K562 (cell line): Measurements from ENCODE around the gene PDE12. TPM values are rescaled to one million over a fixed set of nuclear protein-coding genes. Genes with fewer than 3 reads are reported as not detected.
A peak's percentile ranks its signal among the peaks of the same experiment; 100 is the strongest.

Experiments
- BACH1 ChIP-seq: fragments of 200-800 bp; sonication (Bioruptor generic); IDR thresholded peaks from 2 replicates; pipeline ENCODE4 v1.6.1; 2016; ENCODE audit warnings: missing genetic modification characterization, missing compliant biosample characterization
- BDP1 ChIP-seq: IDR thresholded peaks from 3 replicates; pipeline ENCODE4 v1.6.1; 2011; ENCODE audit not compliant: insufficient read length, insufficient read depth
- FOXK2 ChIP-seq, 2 experiments: fragments of 450-650 bp; IDR thresholded peaks in 1 of 2; conservative IDR thresholded peaks in 1 of 2; 2 replicates each; pipeline ENCODE4 v1.6.1; 2016; ENCODE audit warnings: low read depth in 2 of 2, mild to moderate bottlenecking in 1 of 2
- HDAC2 ChIP-seq: fragments of 450-650 bp; IDR thresholded peaks from 2 replicates; pipeline ENCODE4 v1.6.1; 2016; ENCODE audit warnings: mild to moderate bottlenecking
- KLF1 ChIP-seq: fragments of 450-650 bp; IDR thresholded peaks from 2 replicates; pipeline ENCODE4 v1.6.1; 2016; ENCODE audit warnings: missing genetic modification characterization, missing compliant biosample characterization
- MEF2D ChIP-seq: conservative IDR thresholded peaks from 2 replicates; pipeline ENCODE4 v1.6.1; 2016; ENCODE audit warnings: low read depth, missing genetic modification characterization, missing compliant biosample characterization
- RB1 ChIP-seq: fragments of 450-650 bp; IDR thresholded peaks from 2 replicates; pipeline ENCODE4 v1.6.1; 2017; ENCODE audit warnings: low read depth, mild to moderate bottlenecking
- SMAD4 ChIP-seq: fragments of 250-450 bp; sonication (Bioruptor Pico); conservative IDR thresholded peaks from 2 replicates; pipeline ENCODE4 v1.8.0; 2021; ENCODE audit warnings: inconsistent platforms, mild to moderate bottlenecking, moderate library complexity
- SMARCC2 ChIP-seq: fragments of 450-650 bp; IDR thresholded peaks from 2 replicates; pipeline ENCODE4 v1.6.1; 2017; ENCODE audit warnings: antibody characterized with exemption, moderate library complexity, mild to moderate bottlenecking, low read depth
- SREBF1 ChIP-seq: fragments of 150-350 bp; IDR thresholded peaks from 2 replicates; pipeline ENCODE4 v1.6.1; 2014; ENCODE audit warnings: antibody characterized with exemption, low read depth, low read length, borderline replicate concordance
- SRF ChIP-seq, 2 experiments: fragments of 250-450, 450-650 bp in 1 of 2; sonication (Bioruptor Pico) in 1 of 2; sonication (generic) in 1 of 2; formaldehyde crosslinking; IDR thresholded peaks; 2 replicates each; pipeline versions ENCODE4 v1.5.0 to v1.5.1; 2020 to 2022; ENCODE audit warnings: mild to moderate bottlenecking in 1 of 2, missing genetic modification reagents in 1 of 2
- TRIM24 ChIP-seq, 2 experiments: fragments of 450-650 bp; IDR thresholded peaks; 2 replicates each; pipeline ENCODE4 v1.6.1; 2016
- ZKSCAN1 ChIP-seq: fragments of 150-350 bp; IDR thresholded peaks from 2 replicates; pipeline ENCODE4 v1.6.1; 2016; ENCODE audit warnings: low read depth, low read length
- polyA plus RNA-seq, 8 experiments: library from polyadenylated mRNA; depleted of rRNA in 4 of 8; stranded (reverse) in 5 of 8; unstranded in 3 of 8; fragments of >200 nt; fragmentation: Nextera tagmentation in 2 of 8; fragmentation: Illumina TruSeq in 1 of 8; extraction: Ambion mirVana in 2 of 8; extraction: Trizol in 1 of 8; gene quantifications; 2 replicates each; pipeline versions ENCODE4 v1.2.1 to v1.2.3, GENCODE V29; 2011 to 2014; ENCODE audit warnings: inconsistent platforms in 1 of 8, missing spikeins in 1 of 8
- total RNA-seq, 7 experiments: library from RNA; depleted of rRNA in 6 of 7; stranded (reverse); fragments of >200 nt in 6 of 7; fragmentation: Illumina TruSeq in 2 of 7; extraction: Trizol in 2 of 7; gene quantifications; 2 replicates each; pipeline versions ENCODE4 v1.2.1 to v1.2.3, GENCODE V29; 2011 to 2021; ENCODE audit warnings: low replicate concordance in 1 of 7
- TF ChIP-seq, protein P1 (sequence below): fragments of 250-450 bp; sonication (Bioruptor Pico); IDR thresholded peaks from 2 replicates; pipeline ENCODE4 v1.5.0; 2020; ENCODE audit warnings: mild to moderate bottlenecking
- TF ChIP-seq, protein P2 (sequence below): sonication (generic); formaldehyde crosslinking; IDR thresholded peaks from 2 replicates; pipeline ENCODE4 v1.8.0; 2022; ENCODE audit warnings: mild to moderate bottlenecking, missing genetic modification reagents
- TF ChIP-seq, protein P3 (sequence below): IDR thresholded peaks from 3 replicates; pipeline ENCODE4 v1.6.1; 2011; ENCODE audit warnings: borderline replicate concordance, mild to moderate bottlenecking, moderate library complexity; ENCODE audit not compliant: insufficient read length; ENCODE audit errors: extremely low read depth
- TF ChIP-seq, protein P4 (sequence below): IDR thresholded peaks from 2 replicates; pipeline ENCODE4 v1.6.1; 2014; ENCODE audit warnings: antibody characterized with exemption

Gene PDE12
- total and polyA plus RNA-seq, 9 of the 15 experiments (the other 6 are each of a cell fraction or from before 2014, with no cell fraction given) = 2.1 to 20.5 (median 10.0) TPM

DNA sequence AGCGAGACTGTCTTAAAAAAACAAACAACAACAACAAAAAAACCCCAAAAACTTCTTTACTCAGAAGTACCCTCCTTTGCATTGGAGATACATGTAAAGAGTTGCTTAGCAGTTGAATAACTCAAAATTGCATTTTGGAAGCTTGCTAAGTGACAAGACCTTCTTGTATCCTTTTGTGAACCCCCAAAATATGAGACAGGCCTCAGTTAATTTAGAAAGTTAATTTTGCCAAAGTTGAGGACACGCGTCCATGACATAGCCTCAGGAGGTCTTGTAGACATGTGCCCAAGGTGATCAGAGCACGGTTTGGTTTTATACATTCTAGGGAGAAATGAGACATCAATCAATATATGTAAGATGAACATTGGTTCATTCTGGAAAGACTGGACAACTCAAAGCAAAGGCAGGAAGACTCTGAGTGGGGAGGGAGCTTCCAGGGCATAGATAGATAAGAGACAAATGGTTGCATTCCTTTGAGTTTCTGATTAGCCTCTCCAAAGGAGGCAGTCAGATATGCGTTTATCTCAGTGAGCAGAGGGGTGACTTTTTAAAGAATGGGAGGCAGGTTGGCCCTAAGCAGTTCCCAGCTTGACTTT lies 42.8 kb downstream of the PDE12 start (continued):
- TF ChIP-seq MEF2D (tag) (no peak), SMARCC2 (peak; percentile 81), BACH1 (tag) (no peak), RB1 (no peak), SREBF1 (no peak), SRF (CRISPR knock-in tag; IDR thresholded peaks at IDR 0.05) (no peak), SMAD4 (CRISPR knock-in tag) (peak; percentile 65), ZKSCAN1 (no peak), TRIM24 (IDR thresholded peaks at IDR 0.05) (peak; percentile 73 to 87; a peak in 3 of 4 replicates), BDP1 (no peak), FOXK2 (conservative IDR thresholded peaks at IDR 0.05 in 1 of 2, IDR thresholded peaks at IDR 0.05 in 1 of 2; ENCODE audit: low read depth in 2 of 2) (no peak), KLF1 (no peak), HDAC2 (peak; percentile 81; the same call in 1 of the 2 replicates)
- TF ChIP-seq, protein P1, sequence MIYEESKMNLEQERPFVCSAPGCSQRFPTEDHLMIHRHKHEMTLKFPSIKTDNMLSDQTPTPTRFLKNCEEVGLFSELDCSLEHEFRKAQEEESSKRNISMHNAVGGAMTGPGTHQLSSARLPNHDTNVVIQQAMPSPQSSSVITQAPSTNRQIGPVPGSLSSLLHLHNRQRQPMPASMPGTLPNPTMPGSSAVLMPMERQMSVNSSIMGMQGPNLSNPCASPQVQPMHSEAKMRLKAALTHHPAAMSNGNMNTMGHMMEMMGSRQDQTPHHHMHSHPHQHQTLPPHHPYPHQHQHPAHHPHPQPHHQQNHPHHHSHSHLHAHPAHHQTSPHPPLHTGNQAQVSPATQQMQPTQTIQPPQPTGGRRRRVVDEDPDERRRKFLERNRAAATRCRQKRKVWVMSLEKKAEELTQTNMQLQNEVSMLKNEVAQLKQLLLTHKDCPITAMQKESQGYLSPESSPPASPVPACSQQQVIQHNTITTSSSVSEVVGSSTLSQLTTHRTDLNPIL = no peak
- TF ChIP-seq, protein P2, sequence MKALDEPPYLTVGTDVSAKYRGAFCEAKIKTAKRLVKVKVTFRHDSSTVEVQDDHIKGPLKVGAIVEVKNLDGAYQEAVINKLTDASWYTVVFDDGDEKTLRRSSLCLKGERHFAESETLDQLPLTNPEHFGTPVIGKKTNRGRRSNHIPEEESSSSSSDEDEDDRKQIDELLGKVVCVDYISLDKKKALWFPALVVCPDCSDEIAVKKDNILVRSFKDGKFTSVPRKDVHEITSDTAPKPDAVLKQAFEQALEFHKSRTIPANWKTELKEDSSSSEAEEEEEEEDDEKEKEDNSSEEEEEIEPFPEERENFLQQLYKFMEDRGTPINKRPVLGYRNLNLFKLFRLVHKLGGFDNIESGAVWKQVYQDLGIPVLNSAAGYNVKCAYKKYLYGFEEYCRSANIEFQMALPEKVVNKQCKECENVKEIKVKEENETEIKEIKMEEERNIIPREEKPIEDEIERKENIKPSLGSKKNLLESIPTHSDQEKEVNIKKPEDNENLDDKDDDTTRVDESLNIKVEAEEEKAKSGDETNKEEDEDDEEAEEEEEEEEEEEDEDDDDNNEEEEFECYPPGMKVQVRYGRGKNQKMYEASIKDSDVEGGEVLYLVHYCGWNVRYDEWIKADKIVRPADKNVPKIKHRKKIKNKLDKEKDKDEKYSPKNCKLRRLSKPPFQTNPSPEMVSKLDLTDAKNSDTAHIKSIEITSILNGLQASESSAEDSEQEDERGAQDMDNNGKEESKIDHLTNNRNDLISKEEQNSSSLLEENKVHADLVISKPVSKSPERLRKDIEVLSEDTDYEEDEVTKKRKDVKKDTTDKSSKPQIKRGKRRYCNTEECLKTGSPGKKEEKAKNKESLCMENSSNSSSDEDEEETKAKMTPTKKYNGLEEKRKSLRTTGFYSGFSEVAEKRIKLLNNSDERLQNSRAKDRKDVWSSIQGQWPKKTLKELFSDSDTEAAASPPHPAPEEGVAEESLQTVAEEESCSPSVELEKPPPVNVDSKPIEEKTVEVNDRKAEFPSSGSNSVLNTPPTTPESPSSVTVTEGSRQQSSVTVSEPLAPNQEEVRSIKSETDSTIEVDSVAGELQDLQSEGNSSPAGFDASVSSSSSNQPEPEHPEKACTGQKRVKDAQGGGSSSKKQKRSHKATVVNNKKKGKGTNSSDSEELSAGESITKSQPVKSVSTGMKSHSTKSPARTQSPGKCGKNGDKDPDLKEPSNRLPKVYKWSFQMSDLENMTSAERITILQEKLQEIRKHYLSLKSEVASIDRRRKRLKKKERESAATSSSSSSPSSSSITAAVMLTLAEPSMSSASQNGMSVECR (CRISPR knock-in tag) = no peak
- TF ChIP-seq, protein P3, sequence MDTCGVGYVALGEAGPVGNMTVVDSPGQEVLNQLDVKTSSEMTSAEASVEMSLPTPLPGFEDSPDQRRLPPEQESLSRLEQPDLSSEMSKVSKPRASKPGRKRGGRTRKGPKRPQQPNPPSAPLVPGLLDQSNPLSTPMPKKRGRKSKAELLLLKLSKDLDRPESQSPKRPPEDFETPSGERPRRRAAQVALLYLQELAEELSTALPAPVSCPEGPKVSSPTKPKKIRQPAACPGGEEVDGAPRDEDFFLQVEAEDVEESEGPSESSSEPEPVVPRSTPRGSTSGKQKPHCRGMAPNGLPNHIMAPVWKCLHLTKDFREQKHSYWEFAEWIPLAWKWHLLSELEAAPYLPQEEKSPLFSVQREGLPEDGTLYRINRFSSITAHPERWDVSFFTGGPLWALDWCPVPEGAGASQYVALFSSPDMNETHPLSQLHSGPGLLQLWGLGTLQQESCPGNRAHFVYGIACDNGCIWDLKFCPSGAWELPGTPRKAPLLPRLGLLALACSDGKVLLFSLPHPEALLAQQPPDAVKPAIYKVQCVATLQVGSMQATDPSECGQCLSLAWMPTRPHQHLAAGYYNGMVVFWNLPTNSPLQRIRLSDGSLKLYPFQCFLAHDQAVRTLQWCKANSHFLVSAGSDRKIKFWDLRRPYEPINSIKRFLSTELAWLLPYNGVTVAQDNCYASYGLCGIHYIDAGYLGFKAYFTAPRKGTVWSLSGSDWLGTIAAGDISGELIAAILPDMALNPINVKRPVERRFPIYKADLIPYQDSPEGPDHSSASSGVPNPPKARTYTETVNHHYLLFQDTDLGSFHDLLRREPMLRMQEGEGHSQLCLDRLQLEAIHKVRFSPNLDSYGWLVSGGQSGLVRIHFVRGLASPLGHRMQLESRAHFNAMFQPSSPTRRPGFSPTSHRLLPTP = no peak
- TF ChIP-seq, protein P4, sequence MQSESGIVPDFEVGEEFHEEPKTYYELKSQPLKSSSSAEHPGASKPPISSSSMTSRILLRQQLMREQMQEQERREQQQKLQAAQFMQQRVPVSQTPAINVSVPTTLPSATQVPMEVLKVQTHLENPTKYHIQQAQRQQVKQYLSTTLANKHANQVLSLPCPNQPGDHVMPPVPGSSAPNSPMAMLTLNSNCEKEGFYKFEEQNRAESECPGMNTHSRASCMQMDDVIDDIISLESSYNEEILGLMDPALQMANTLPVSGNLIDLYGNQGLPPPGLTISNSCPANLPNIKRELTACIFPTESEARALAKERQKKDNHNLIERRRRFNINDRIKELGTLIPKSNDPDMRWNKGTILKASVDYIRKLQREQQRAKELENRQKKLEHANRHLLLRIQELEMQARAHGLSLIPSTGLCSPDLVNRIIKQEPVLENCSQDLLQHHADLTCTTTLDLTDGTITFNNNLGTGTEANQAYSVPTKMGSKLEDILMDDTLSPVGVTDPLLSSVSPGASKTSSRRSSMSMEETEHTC = no peak
